ENCODE data around the gene HEBP2. TPM values are rescaled to one million over a fixed set of nuclear protein-coding genes. Genes with fewer than 3 reads are reported as not detected.
A peak's percentile ranks its signal among the peaks of the same experiment; 100 is the strongest.

Gene HEBP2
- total RNA-seq, 1 donor from 2014 or later, result 42.5 TPM

DNA sequence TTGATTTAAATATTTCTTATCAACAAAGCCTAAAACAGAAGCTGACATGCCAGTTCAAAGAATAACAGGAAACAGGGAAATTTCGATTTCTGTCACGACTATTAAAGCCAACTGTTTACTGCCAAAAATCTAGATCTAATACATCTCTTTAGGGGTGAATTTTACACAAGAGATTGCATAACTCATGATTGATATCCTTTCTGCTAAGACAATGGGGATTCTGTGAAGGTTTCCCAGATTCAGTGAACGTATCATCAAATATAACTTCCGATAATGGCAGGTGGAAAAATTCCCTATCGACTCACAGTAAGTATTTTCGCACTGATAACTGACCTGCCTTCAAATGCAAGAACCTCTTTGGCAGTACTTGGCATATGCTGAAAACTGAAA lies 52.4 kb downstream of the HEBP2 start:
- no peak overlapping the region for H3K4me3 Mint-ChIP-seq (ENCODE audit: unreplicated experiment)
- DNase-seq (ENCODE audit: low spot score), result no peak
- no peaks in the 10 kb centered on the region for H3K4me1 Mint-ChIP-seq (ENCODE audit: low read depth)
- H3K9me3 Mint-ChIP-seq (ENCODE audit: low read depth), result no peaks in the 10 kb centered on the region
- TF ChIP-seq, protein P1, sequence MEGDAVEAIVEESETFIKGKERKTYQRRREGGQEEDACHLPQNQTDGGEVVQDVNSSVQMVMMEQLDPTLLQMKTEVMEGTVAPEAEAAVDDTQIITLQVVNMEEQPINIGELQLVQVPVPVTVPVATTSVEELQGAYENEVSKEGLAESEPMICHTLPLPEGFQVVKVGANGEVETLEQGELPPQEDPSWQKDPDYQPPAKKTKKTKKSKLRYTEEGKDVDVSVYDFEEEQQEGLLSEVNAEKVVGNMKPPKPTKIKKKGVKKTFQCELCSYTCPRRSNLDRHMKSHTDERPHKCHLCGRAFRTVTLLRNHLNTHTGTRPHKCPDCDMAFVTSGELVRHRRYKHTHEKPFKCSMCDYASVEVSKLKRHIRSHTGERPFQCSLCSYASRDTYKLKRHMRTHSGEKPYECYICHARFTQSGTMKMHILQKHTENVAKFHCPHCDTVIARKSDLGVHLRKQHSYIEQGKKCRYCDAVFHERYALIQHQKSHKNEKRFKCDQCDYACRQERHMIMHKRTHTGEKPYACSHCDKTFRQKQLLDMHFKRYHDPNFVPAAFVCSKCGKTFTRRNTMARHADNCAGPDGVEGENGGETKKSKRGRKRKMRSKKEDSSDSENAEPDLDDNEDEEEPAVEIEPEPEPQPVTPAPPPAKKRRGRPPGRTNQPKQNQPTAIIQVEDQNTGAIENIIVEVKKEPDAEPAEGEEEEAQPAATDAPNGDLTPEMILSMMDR (IDR thresholded peaks at IDR 0.05), result no peak
- no peak overlapping the region for H3K27ac Mint-ChIP-seq (ENCODE audit: unreplicated experiment)
- H3K36me3 Mint-ChIP-seq (ENCODE audit: low read depth), result peaks cover 4% of the 10 kb centered on the region
- no peaks in the 10 kb centered on the region for H3K27me3 Mint-ChIP-seq (ENCODE audit: low read depth)

DNA sequence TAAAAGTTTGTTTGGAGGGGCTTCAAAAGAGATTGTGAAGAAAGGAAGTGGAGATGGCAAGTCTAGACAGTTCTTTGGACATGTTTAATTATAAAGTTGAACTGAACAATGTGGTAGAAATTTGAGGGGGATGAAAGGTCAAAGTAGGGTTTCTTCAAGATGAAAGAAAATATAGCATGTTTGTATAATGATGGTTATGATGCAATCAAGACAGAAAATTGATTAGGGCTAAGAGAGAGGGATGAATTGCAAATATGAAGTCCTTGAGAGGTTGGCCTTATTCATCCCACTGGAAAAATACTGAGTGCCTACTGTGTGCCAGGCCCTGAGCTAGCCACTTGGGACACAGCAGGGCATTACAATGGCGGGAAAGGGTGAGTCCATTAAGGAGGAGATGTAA lies 57.6 kb downstream of the HEBP2 start:
- TF ChIP-seq, protein P1 (IDR thresholded peaks at IDR 0.05), result no peak
- Mint-ChIP-seq H3K4me3 (ENCODE audit: unreplicated experiment) (no peak overlapping the region), H3K9me3 (ENCODE audit: low read depth) (no peaks in the 10 kb centered on the region), H3K27me3 (ENCODE audit: low read depth) (no peaks in the 10 kb centered on the region), H3K4me1 (ENCODE audit: low read depth) (peaks cover 16% of the 10 kb centered on the region), H3K27ac (ENCODE audit: unreplicated experiment) (no peak overlapping the region), H3K36me3 (ENCODE audit: low read depth) (peaks cover 10% of the 10 kb centered on the region)
- DNase-seq (ENCODE audit: low spot score), result no peak

DNA sequence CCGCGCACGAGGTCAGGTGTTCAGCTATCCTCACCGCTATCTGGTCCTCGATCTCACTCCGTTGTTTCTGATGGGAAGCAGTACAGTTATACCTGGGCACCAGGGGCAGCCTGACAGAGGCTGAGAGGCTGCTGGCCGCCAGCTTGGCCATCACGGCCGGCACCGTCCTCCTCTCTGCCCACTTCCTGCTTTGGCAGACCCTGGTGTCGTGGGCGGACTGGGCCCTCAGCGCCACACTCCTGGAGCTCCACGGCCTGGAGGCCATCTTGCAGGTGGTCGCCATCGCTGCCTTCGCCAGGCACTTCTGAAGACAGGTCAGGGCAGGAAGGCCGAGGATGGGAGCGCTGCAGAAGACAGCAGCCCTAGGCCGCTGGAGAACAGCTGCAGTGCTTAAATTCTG lies 60.1 kb downstream of the HEBP2 start:
- Mint-ChIP-seq H3K27me3 (ENCODE audit: low read depth) (no peaks in the 10 kb centered on the region), H3K9me3 (ENCODE audit: low read depth) (no peaks in the 10 kb centered on the region), H3K4me3 (ENCODE audit: unreplicated experiment) (no peak overlapping the region), H3K36me3 (ENCODE audit: low read depth) (peaks cover 7% of the 10 kb centered on the region), H3K4me1 (ENCODE audit: low read depth) (peaks cover 16% of the 10 kb centered on the region), H3K27ac (ENCODE audit: unreplicated experiment) (no peak overlapping the region)
- TF ChIP-seq, protein P1 (IDR thresholded peaks at IDR 0.05), result no peak
- no peak for DNase-seq (ENCODE audit: low spot score)

DNA sequence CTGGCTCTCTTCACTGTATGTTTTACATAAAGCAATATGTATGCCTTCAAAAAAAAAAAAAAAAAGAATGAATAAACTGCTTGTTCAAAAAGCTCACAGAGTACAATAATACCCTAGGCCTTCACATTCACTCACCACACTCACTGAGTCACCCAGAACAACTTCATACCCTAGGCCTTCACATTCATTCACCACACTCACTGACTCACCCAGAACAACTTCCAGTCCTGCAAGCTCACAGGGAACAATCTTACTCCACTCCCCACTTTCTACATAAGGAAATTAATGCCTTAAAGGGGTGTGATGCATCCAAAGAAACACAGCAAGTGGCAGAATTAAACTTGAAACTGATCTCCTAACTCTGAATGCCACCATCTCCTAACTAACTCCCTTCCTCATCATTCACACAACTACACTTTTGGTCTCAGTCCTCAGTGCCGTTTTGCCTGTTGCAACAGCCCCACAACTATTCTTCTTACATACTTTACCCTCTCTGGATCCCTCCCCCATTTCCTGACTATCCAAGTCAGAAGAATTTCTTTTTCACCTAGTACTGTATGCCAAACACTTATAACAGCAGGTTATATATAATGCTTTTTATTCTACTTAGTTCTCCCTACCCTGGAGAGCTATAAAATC lies 61.1 kb downstream of the HEBP2 start:
- Mint-ChIP-seq H3K27me3 (ENCODE audit: low read depth) (no peaks in the 10 kb centered on the region), H3K4me1 (ENCODE audit: low read depth) (peaks cover 16% of the 10 kb centered on the region), H3K9me3 (ENCODE audit: low read depth) (no peaks in the 10 kb centered on the region), H3K4me3 (ENCODE audit: unreplicated experiment) (no peak overlapping the region), H3K36me3 (ENCODE audit: low read depth) (peaks cover 7% of the 10 kb centered on the region), H3K27ac (ENCODE audit: unreplicated experiment) (peak overlapping the region; percentile 92)
- TF ChIP-seq, protein P1 (IDR thresholded peaks at IDR 0.05), result no peak
- no peak for DNase-seq (ENCODE audit: low spot score)

DNA sequence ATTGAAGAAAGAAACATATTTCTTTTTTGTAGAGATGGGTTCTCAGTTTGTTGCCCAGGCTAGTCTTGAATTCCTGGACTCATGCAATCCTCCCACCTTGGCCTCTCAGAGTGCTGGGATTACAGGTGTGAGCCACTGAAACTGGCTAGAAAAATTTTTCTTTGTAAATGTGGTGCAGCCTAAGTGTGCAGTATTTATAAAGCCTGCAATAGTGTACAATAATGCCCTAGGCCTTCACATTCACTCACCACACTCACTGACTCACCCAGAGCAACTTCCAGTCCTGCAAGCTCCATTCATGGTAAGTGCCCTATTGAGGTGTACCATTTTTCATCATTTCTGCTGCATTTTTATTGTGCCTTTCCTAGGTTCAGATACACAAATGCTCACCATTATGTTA lies 63.9 kb downstream of the HEBP2 start:
- Mint-ChIP-seq H3K27me3 (ENCODE audit: low read depth) (no peaks in the 10 kb centered on the region), H3K9me3 (ENCODE audit: low read depth) (no peaks in the 10 kb centered on the region), H3K4me1 (ENCODE audit: low read depth) (peaks cover 16% of the 10 kb centered on the region), H3K4me3 (ENCODE audit: unreplicated experiment) (no peak overlapping the region), H3K27ac (ENCODE audit: unreplicated experiment) (no peak overlapping the region), H3K36me3 (ENCODE audit: low read depth) (peaks cover 4% of the 10 kb centered on the region)
- TF ChIP-seq, protein P1 (IDR thresholded peaks at IDR 0.05), result no peak
- no peak for DNase-seq (ENCODE audit: low spot score)

Measured in chondrocyte (in vitro differentiated cells).